GM12878 (cell line): Measurements from ENCODE around the gene ATP2B1. TPM values are rescaled to one million over a fixed set of nuclear protein-coding genes. Genes with fewer than 3 reads are reported as not detected.

Source experiments
- ATAC-seq: fragments of 200-7000 bp; cut with Tn5 transposase; 3 replicates; pipeline ENCODE4 v1.9.1; 2020; ENCODE audit warnings: mild to moderate bottlenecking, moderate library complexity
- BruUV-seq: library from RNA; stranded (reverse); fragments of 400-500 nt; replicated peaks from 2 replicates; lab custom pipeline; 2021; lab: Mats Ljungman, UMichigan
- CTCF ChIA-PET: fragments of 300-600 bp; sonication (Branson Sonifier 250); formaldehyde crosslinking; extraction: SDS; loops from one replicate; lab custom pipeline; 2021; ENCODE audit warnings: inconsistent platforms; lab: Yijun Ruan, JAX
- POLR2A ChIA-PET: fragments of 350-600 bp; formaldehyde crosslinking; extraction: SDS; loops from one replicate; lab custom pipeline; 2021; ENCODE audit warnings: inconsistent platforms; lab: Charles Lee
- RAD21 ChIA-PET: fragments of 300-600 bp; sonication (Branson Sonifier 250); formaldehyde crosslinking; loops from one replicate; lab custom pipeline; 2023; ENCODE audit warnings: antibody characterized with exemption; ENCODE audit not compliant: unreplicated experiment; lab: Charles Lee
- SMC1A ChIA-PET: fragments of 300-600 bp; sonication (Branson Sonifier 250); formaldehyde crosslinking; loops from one replicate; lab custom pipeline; 2023; ENCODE audit not compliant: unreplicated experiment, uncharacterized antibody; lab: Charles Lee
- DNase-seq: peaks from one replicate; pipeline ENCODE4 v3.0.0-alpha.2; 2011; ENCODE audit warnings: low read depth, low spot score
- FAIRE-seq: peaks from 3 replicates; lab custom pipeline; 2011; peaks lifted over from hg19 to GRCh38; lab: Jason Lieb, UNC
- H2AFZ ChIP-seq: 2 replicates; pipeline ENCODE4 v1.6.0; 2011; ENCODE audit warnings: low read depth, low read length, control low read depth; ENCODE audit not compliant: control insufficient read depth
- H3K27ac ChIP-seq: 2 replicates; pipeline ENCODE4 v1.5.1; 2011; ENCODE audit warnings: control low read depth; ENCODE audit not compliant: control insufficient read depth, insufficient read depth
- H3K27me3 ChIP-seq, 2 experiments: replicated peaks in 1 of 2; 2 replicates each; pipeline versions ENCODE4 v1.6.0 to v1.6.1; 2011; ENCODE audit warnings: low read length in 1 of 2; ENCODE audit not compliant: control insufficient read depth in 2 of 2, insufficient read depth in 2 of 2
- H3K36me3 ChIP-seq, 2 experiments: 2 replicates each; pipeline ENCODE4 v1.5.1; 2011; ENCODE audit warnings: low read length in 1 of 2; ENCODE audit not compliant: control insufficient read depth in 2 of 2, insufficient read depth in 2 of 2
- H3K4me1 ChIP-seq: 2 replicates; pipeline ENCODE4 v1.6.1; 2011; ENCODE audit warnings: mild to moderate bottlenecking, low read length, moderate library complexity, mixed read lengths; ENCODE audit not compliant: control insufficient read depth, insufficient read depth
- H3K4me2 ChIP-seq: 2 replicates; pipeline ENCODE4 v1.6.0; 2011; ENCODE audit warnings: control low read depth; ENCODE audit not compliant: control insufficient read depth, insufficient read depth
- H3K4me3 ChIP-seq: fragments of 200-600 bp; sonication (generic); 2 replicates; pipeline ENCODE4 v1.5.1; 2016
- H3K79me2 ChIP-seq: 2 replicates; pipeline ENCODE4 v1.6.0; 2011; ENCODE audit warnings: low read length; ENCODE audit not compliant: control insufficient read depth, insufficient read depth
- H3K9ac ChIP-seq: 2 replicates; pipeline ENCODE4 v1.8.0; 2011; ENCODE audit warnings: low read length, control low read depth, mixed read lengths; ENCODE audit not compliant: control insufficient read depth, insufficient read depth
- H3K9me3 ChIP-seq: replicated peaks from 3 replicates; pipeline ENCODE4 v1.5.1; 2011; ENCODE audit warnings: mild to moderate bottlenecking, low read length; ENCODE audit not compliant: control insufficient read depth, insufficient read depth
- H4K20me1 ChIP-seq: 2 replicates; pipeline ENCODE4 v1.6.0; 2011; ENCODE audit not compliant: control insufficient read depth, insufficient read depth
- ATF7 ChIP-seq: fragments of 450-650 bp; IDR thresholded peaks from 2 replicates; pipeline ENCODE4 v1.6.1; 2016; ENCODE audit warnings: low read depth, mild to moderate bottlenecking
- CBX3 ChIP-seq: fragments of 200-600 bp; sonication (generic); IDR thresholded peaks from 2 replicates; pipeline ENCODE4 v1.6.1; 2016; ENCODE audit warnings: low read depth, borderline replicate concordance
- NFIC ChIP-seq: IDR thresholded peaks from 2 replicates; pipeline ENCODE4 v1.6.1; 2012; ENCODE audit warnings: low read depth, mild to moderate bottlenecking, inconsistent platforms, low read length, moderate library complexity
- PKNOX1 ChIP-seq: fragments of 450-650 bp; IDR thresholded peaks from 2 replicates; pipeline ENCODE4 v1.6.1; 2016; ENCODE audit warnings: mild to moderate bottlenecking
- SKIL ChIP-seq: fragments of 450-650 bp; IDR thresholded peaks from 2 replicates; pipeline ENCODE4 v1.6.1; 2017; ENCODE audit warnings: mild to moderate bottlenecking, low read depth, inconsistent platforms; ENCODE audit not compliant: poor library complexity, severe bottlenecking
- SREBF2 ChIP-seq: IDR thresholded peaks from 2 replicates; pipeline ENCODE4 v1.6.1; 2012; ENCODE audit warnings: mild to moderate bottlenecking, low read length
- TAF1 ChIP-seq: IDR thresholded peaks from 2 replicates; pipeline ENCODE4 v1.6.1; 2011; ENCODE audit warnings: mild to moderate bottlenecking, low read depth, low read length, borderline replicate concordance
- ZNF622 ChIP-seq: fragments of 450-650 bp; IDR thresholded peaks from 2 replicates; pipeline ENCODE4 v1.6.1; 2017; ENCODE audit warnings: mild to moderate bottlenecking, inconsistent platforms
- WGBS: methylation state at CpG from one replicate; pipeline ENCODE4 v1.1.6; 2016; ENCODE audit warnings: low lambda C conversion rate; ENCODE audit not compliant: insufficient replicate concordance, insufficient coverage; ENCODE audit errors: missing lambda C conversion rate; 5-methylcytosine and 5-hydroxymethylcytosine counted together
- in situ Hi-C: fragments of 300-500 bp; cut with MboI; formaldehyde crosslinking; loops from 9 replicates; pipeline ENCODE4 v1.14.3; 2018; ENCODE audit warnings: mixed read lengths
- intact Hi-C: fragments of 100-400 bp; cut with micrococcal nuclease; formaldehyde crosslinking; loops from one replicate; pipeline ENCODE4 v1.14.2; 2022; ENCODE audit not compliant: unreplicated experiment
- polyA plus RNA-seq, 11 experiments: library from polyadenylated mRNA; depleted of rRNA in 4 of 11; unstranded in 6 of 11; stranded (reverse) in 5 of 11; fragments of >200 nt; fragmentation: Nextera tagmentation in 4 of 11; fragmentation: Illumina TruSeq in 1 of 11; extraction: Ambion mirVana in 4 of 11; extraction: Trizol in 1 of 11; gene quantifications; 1 replicate in 1 of 11; 2 replicates in 10 of 11; pipeline versions ENCODE4 v1.2.1 to v1.2.3, GENCODE V29; 2011 to 2016; ENCODE audit warnings: inconsistent platforms in 2 of 11, missing spikeins in 2 of 11, low read depth in 1 of 11
- total RNA-seq, 4 experiments: library from RNA; depleted of rRNA in 3 of 4; stranded (reverse); fragments of >200 nt in 3 of 4; fragmentation: Illumina TruSeq in 1 of 4; extraction: Trizol in 1 of 4; gene quantifications; 2 replicates each; pipeline versions ENCODE4 v1.2.1 to v1.2.3, GENCODE V29; 2013 to 2021

ATP2B1 gene
- total and polyA plus RNA-seq, 10 of the 15 experiments (the other 5 are each of a cell fraction or from before 2014, with no cell fraction given) = 15.9 to 67.8 (median 48.5) TPM

- no peaks in the 10 kb centered on the region for H3K27me3 ChIP-seq
- in situ Hi-C loops = no loop called here
- BruUV-seq = no TSS peak
- ATAC-seq = no peak
- no peak for FAIRE-seq
- no peaks in the 10 kb centered on the region for H3K9me3 ChIP-seq
- WGBS = 85% methylated on average over 4 of the region's 4 CpGs
- DNase-seq = no peak
- CTCF ChIA-PET = interaction anchor here (1.0 to 2.5 kb wide), 2 partner anchors 54 to 416 kb away, joined by 3 to 6 read pairs; no protein-coding TSS in a partner anchor
- no peaks in the 10 kb centered on the region for H3K4me1 ChIP-seq
- TF ChIP-seq PKNOX1 (no peak), TAF1 (no peak), NFIC (no peak), ATF7 (no peak), ZNF622 (no peak), CBX3 (no peak), SKIL (no peak), SREBF2 (no peak)
- H3K4me3 ChIP-seq = no peak overlapping the region
- RAD21 ChIA-PET = no interaction called here
- no peak overlapping the region for H3K9ac ChIP-seq
- no peaks in the 10 kb centered on the region for H3K79me2 ChIP-seq
- no peak overlapping the region for H3K4me2 ChIP-seq
- H2AFZ ChIP-seq = no peak overlapping the region
- H4K20me1 ChIP-seq = no peaks in the 10 kb centered on the region
- POLR2A ChIA-PET = no interaction called here
- SMC1A ChIA-PET = interaction anchor here (0.6 to 1.8 kb wide), 12 partner anchors 13 to 412 kb away, joined by 3 to 9 read pairs (median 3); partner anchors contain the start of gene ATP2B1
- peaks cover 1 to 2% of the 10 kb centered on the region in 2 experiments; a peak in 2 of 4 replicates for H3K36me3 ChIP-seq
- intact Hi-C loops = no loop called here
- no peak overlapping the region for H3K27ac ChIP-seq
Measured at GRCh38 chr12:89597210-89597609, 111.4 kb downstream of the ATP2B1 start.
